HG03460 (cell line): ENCODE measurements around the gene STAC2.

Experiments used
- ATAC-seq: cut with Tn5 transposase; IDR thresholded peaks from one replicate; pipeline ENCODE4 v1.9.1; 2021; ENCODE audit not compliant: unreplicated experiment

The STAC2 gene

GRCh38 chr17:39231591-39232551, 6.1 kb upstream of the STAC2 start:
- no peak for ATAC-seq

GRCh38 chr17:39231091-39231561, 5.4 kb upstream of the STAC2 start:
- ATAC-seq = no peak

DNA sequence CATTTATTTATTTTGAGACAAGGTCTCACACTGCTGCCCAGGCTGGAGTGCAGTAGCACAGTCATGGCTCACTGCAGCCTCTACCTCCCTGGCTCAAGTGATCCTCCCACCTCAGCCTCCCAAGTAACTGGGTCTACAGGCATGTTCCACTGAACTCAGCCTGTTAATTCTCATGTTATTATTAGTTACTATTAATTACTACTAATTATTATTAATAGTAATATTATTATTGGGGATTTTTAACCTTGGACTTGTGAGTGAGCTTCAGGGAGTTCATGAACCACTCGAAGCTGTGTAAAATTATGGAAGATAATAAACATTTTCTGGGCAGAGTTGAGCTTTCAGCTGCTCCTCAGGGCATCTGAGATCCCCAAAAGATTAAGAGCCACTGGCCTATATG, 4.6 kb upstream of the STAC2 start:
- ATAC-seq = no peak

GRCh38 chr17:39229274-39229913, 3.6 kb upstream of the STAC2 start:
- no peak for ATAC-seq

- ATAC-seq = no peak
Measured at GRCh38 chr17:39227364-39227919, 1.7 kb upstream of the STAC2 start.

GRCh38 chr17:39225959-39226683, 376 bp upstream of the STAC2 start:
- ATAC-seq = no peak

GRCh38 chr17:39224778-39225307, 902 bp downstream of the STAC2 start:
- ATAC-seq = no peak

- ATAC-seq = no peak
Measured at GRCh38 chr17:39223907-39224777, 1.6 kb downstream of the STAC2 start.

DNA sequence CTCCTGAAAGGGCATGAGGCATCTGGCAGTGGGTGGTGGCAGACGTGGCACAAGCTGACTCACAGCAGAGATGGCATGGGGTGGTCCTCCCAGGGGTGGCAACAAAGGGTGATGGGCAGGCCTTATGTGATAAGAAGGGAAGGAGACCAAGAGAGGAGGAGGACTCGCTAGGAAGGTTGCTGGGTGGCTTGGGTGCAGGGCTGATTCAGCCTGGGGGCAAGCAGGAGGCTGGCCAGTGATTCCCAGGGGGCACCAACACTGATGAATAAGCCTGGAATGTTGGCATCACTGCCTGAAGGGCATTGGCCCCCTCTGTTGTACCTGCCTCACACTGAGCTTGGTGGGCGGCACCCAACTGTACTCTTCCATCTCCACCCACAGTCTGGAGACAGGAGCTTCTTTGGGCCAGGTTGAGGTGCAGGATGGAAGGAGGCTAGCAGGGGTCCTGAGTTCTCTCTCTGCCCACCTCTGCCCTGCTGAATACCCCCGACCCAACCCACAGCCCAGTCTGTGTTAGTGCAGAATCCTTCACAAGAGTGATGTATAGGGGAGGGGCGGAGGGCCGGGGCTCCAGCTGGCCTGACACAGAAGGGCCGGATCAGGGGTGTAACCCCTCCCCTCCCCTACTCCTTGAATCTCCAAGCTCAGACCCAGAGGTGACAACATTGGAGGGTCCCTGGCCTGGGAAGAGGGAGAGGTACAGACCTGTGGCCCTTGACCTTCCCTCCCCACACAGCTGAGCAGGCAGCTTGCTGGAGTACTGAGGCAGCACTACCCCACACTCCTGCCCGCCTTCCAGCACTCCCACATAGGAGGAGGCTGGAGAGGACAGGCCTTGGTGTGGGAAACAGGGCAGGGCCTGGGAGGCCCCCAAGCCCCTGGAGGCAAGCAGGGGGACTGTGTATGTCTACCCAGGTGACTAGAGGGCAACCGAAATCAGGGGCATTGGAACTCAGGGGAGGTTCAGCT, 2.6 kb downstream of the STAC2 start:
- ATAC-seq = no peak

- ATAC-seq = no peak
Measured at GRCh38 chr17:39222151-39222550, 3.6 kb downstream of the STAC2 start.

GRCh38 chr17:39221572-39221971, 4.2 kb downstream of the STAC2 start:
- ATAC-seq = no peak

DNA sequence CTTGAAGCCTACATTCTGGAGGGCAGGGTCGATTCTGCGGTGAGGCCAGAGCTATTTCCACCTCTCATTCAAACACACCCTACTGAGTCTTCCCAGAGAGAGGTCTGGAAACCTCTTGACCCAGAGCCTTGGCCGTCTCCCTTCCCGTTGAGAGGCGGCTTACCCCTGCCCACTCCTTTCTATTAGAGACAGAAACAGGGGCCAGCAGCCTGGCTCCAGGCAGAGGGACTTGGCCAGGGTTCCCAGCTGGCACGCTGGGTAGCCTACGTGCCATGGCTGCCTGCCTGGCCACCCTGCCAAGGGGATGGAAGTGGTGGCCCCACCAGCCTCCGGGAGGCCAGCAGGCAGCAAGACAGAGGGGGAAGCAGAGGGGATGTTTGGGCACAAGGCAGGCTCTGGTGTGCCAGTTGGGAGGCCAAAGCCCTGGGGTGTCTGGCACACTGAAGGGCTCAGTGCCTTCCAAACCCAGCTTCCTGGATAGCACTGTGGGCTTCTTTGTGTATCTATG, 6.0 kb downstream of the STAC2 start:
- no peak for ATAC-seq

DNA sequence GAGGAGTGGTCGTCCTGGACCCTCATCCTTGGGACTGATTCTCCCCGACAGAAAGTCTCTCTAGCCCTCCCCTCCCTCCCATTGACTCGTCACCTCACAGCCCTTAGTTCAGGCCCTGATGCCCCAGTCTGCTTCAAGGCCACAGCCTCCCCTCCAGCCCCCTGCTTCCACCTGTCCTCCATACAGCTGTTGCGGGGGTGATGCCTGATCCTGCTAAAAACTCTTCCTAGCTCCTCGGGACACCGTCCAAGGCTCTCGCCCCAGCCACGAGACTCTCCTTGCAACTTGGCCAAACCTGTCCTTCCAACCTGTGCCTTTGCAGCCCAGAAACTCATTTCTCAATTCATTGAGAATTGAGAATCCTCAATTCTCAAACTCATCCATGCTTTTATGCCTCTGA, 6.8 kb downstream of the STAC2 start:
- ATAC-seq = no peak

GRCh38 chr17:39217734-39218369, 7.9 kb downstream of the STAC2 start:
- ATAC-seq = no peak

DNA sequence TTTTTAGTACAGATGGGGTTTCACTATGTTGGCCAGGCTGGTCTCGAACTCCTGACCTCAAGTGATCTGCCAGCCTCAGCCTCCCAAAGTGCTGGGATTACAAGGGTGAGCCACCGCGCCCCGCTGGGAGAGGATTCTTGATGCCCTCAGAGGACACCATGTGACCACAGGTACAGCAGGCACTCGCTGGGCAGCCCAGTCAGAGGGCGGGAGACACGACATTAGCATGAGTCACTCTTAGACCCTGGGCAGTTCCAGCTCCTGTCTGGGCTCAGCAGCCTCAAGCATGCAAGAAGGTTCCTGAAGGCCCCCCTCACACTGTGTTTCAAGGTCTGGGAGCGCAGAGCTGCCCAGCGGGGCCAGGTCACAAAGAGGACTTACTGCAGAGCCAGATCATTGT, 11.9 kb downstream of the STAC2 start:
- ATAC-seq = no peak

- no peak for ATAC-seq
Measured at GRCh38 chr17:39212841-39213480, 12.8 kb downstream of the STAC2 start.

- ATAC-seq = no peak
Measured at GRCh38 chr17:39212195-39212810, 13.4 kb downstream of the STAC2 start.
